ENCODE measurements around the gene GPR85.

GRCh38 chr7:113040849-113041248 is 45.8 kb downstream of the GPR85 start:
- TF ChIP-seq CTCF (IDR thresholded peaks at IDR 0.05) (no peak), POLR2A (IDR thresholded peaks at IDR 0.05) (no peak)
